GM12892 (cell line): ENCODE measurements around the gene GMIP.

Experiments
- POLR2A ChIP-seq: IDR thresholded peaks from 2 replicates; pipeline ENCODE4 v1.6.1; 2011; ENCODE audit warnings: low read depth, low read length, control low read depth
- TAF1 ChIP-seq: IDR thresholded peaks from 2 replicates; pipeline ENCODE4 v1.6.1; 2011; ENCODE audit warnings: low read depth, mild to moderate bottlenecking, control low read depth, low read length, borderline replicate concordance

GRCh38 chr19:19670070-19670551 lies 26.7 kb upstream of the GMIP start:
- TF ChIP-seq TAF1, result no peak
- no peak for TF ChIP-seq POLR2A
